MM.1S (cell line): Measurements from ENCODE around the gene ZFHX3.

Source experiments
- DNase-seq: peaks from one replicate; pipeline ENCODE4 v3.0.0-alpha.2; 2015
- H2AFZ ChIP-seq: fragments of 300-600 bp; sonication (generic); 2 replicates; pipeline ENCODE4 v1.6.0; 2016; ENCODE audit warnings: antibody characterized with exemption, low read length
- H3F3A ChIP-seq: fragments of 300-600 bp; sonication (generic); 2 replicates; pipeline ENCODE4 v1.6.1; 2016; ENCODE audit warnings: mild to moderate bottlenecking, antibody characterized with exemption, low read length, moderate library complexity, mixed read lengths; ENCODE audit not compliant: insufficient read depth
- H3K27ac ChIP-seq: fragments of 300-600 bp; sonication (generic); 2 replicates; pipeline ENCODE4 v1.5.1; 2016; ENCODE audit warnings: mild to moderate bottlenecking, low read length
- H3K27me3 ChIP-seq: fragments of 300-600 bp; sonication (generic); replicated peaks from 2 replicates; pipeline ENCODE4 v1.6.0; 2016; ENCODE audit warnings: low read length; ENCODE audit not compliant: insufficient read depth
- H3K36me3 ChIP-seq: fragments of 300-600 bp; sonication (generic); replicated peaks from 2 replicates; pipeline ENCODE4 v1.6.1; 2016; ENCODE audit warnings: mild to moderate bottlenecking, low read length, mixed read lengths; ENCODE audit not compliant: insufficient read depth
- H3K4me1 ChIP-seq: fragments of 300-600 bp; sonication (generic); 2 replicates; pipeline ENCODE4 v1.6.1; 2016; ENCODE audit warnings: low read length, mixed read lengths
- H3K4me2 ChIP-seq: fragments of 300-600 bp; sonication (generic); 2 replicates; pipeline ENCODE4 v1.6.0; 2016; ENCODE audit warnings: low read depth, low read length
- H3K4me3 ChIP-seq: fragments of 300-600 bp; sonication (generic); 2 replicates; pipeline ENCODE4 v1.5.1; 2016; ENCODE audit warnings: low read length, mixed read lengths
- H3K79me2 ChIP-seq: fragments of 300-600 bp; sonication (generic); 2 replicates; pipeline ENCODE4 v1.6.1; 2016; ENCODE audit warnings: mixed run types, low read length, mixed read lengths
- H3K9ac ChIP-seq: fragments of 300-600 bp; sonication (generic); 2 replicates; pipeline ENCODE4 v1.6.1; 2016; ENCODE audit warnings: low read length, mixed read lengths
- H3K9me2 ChIP-seq: fragments of 300-600 bp; sonication (generic); replicated peaks from 2 replicates; pipeline ENCODE4 v1.6.1; 2016; ENCODE audit warnings: mild to moderate bottlenecking, low read length, mixed read lengths; ENCODE audit not compliant: insufficient read depth
- H3K9me3 ChIP-seq: fragments of 300-600 bp; sonication (generic); replicated peaks from 2 replicates; pipeline ENCODE4 v1.6.1; 2016; ENCODE audit warnings: mild to moderate bottlenecking, low read length, mixed read lengths; ENCODE audit not compliant: insufficient read depth
- H4K20me1 ChIP-seq: fragments of 300-600 bp; sonication (generic); 2 replicates; pipeline ENCODE4 v1.6.1; 2016; ENCODE audit warnings: mild to moderate bottlenecking, low read length, moderate library complexity, mixed read lengths; ENCODE audit not compliant: insufficient read depth
- CTCF ChIP-seq: fragments of 300-600 bp; sonication (generic); IDR thresholded peaks from 2 replicates; pipeline ENCODE4 v1.5.1; 2016; ENCODE audit warnings: antibody characterized with exemption, low read length, mixed read lengths
- EZH2 ChIP-seq: fragments of 300-600 bp; sonication (generic); optimal IDR thresholded peaks from 2 replicates; pipeline ENCODE3; 2017; ENCODE audit warnings: low read depth, mild to moderate bottlenecking, antibody characterized with exemption, low read length, mixed read lengths
- EZH2phosphoT487 ChIP-seq: fragments of 300-600 bp; sonication (generic); IDR thresholded peaks from 2 replicates; pipeline ENCODE4 v1.6.1; 2018; ENCODE audit warnings: antibody characterized with exemption, low read length

ZFHX3 gene

GRCh38 chr16:73028263-73028662 is 19.7 kb downstream of the ZFHX3 start:
- Histone ChIP-seq H3K36me3 (no peaks in the 10 kb centered on the region), H3K4me3 (no peak overlapping the region), H3K4me1 (no peaks in the 10 kb centered on the region), H3K9me2 (no peaks in the 10 kb centered on the region), H4K20me1 (no peaks in the 10 kb centered on the region), H2AFZ (no peak overlapping the region), H3K9me3 (no peaks in the 10 kb centered on the region), H3K27me3 (no peaks in the 10 kb centered on the region), H3K79me2 (no peaks in the 10 kb centered on the region), H3K4me2 (no peak overlapping the region), H3F3A (no peaks in the 10 kb centered on the region), H3K9ac (no peak overlapping the region), H3K27ac (no peak overlapping the region)
- DNase-seq, result no peak
- no peak for TF ChIP-seq EZH2

- H2AFZ ChIP-seq, result no peak overlapping the region
- no peaks in the 10 kb centered on the region for H4K20me1 ChIP-seq
- H3K4me1 ChIP-seq, result no peaks in the 10 kb centered on the region
- H3K4me2 ChIP-seq, result no peak overlapping the region
- no peak overlapping the region for H3K9ac ChIP-seq
- TF ChIP-seq EZH2phosphoT487 (no peak), CTCF (no peak), EZH2 (no peak)
- no peaks in the 10 kb centered on the region for H3K79me2 ChIP-seq
- H3K9me2 ChIP-seq, result no peaks in the 10 kb centered on the region
- H3F3A ChIP-seq, result no peaks in the 10 kb centered on the region
- H3K27me3 ChIP-seq, result no peaks in the 10 kb centered on the region
- H3K4me3 ChIP-seq, result no peak overlapping the region
- no peak for DNase-seq
- no peak overlapping the region for H3K27ac ChIP-seq
- no peaks in the 10 kb centered on the region for H3K9me3 ChIP-seq
- no peaks in the 10 kb centered on the region for H3K36me3 ChIP-seq
Observed at GRCh38 chr16:73027685-73028111, 20.2 kb downstream of the ZFHX3 start.

GRCh38 chr16:73026754-73027684 is 20.9 kb downstream of the ZFHX3 start:
- no peaks in the 10 kb centered on the region for H4K20me1 ChIP-seq
- H2AFZ ChIP-seq, result no peak overlapping the region
- H3K27me3 ChIP-seq, result no peaks in the 10 kb centered on the region

More at GRCh38 chr16:73026754-73027684, 20.9 kb downstream of the ZFHX3 start:
- TF ChIP-seq EZH2phosphoT487 (no peak), CTCF (no peak), EZH2 (no peak)
- Histone ChIP-seq H3K9me2 (no peaks in the 10 kb centered on the region), H3K4me1 (no peaks in the 10 kb centered on the region), H3K9me3 (no peaks in the 10 kb centered on the region), H3K27ac (no peak overlapping the region), H3K4me3 (no peak overlapping the region), H3K4me2 (no peak overlapping the region), H3K9ac (no peak overlapping the region), H3K79me2 (no peaks in the 10 kb centered on the region), H3K36me3 (no peaks in the 10 kb centered on the region), H3F3A (no peaks in the 10 kb centered on the region)
- no peak for DNase-seq
